Lower leg skin (tissue), 4 donors: Measurements from ENCODE around the gene MAGEL2. TPM values are rescaled to one million over a fixed set of nuclear protein-coding genes. Genes with fewer than 3 reads are reported as not detected.
A peak's percentile ranks its signal among the peaks of the same experiment; 100 is the strongest.

Experiments used
- DNase-seq, 2 donors: peaks; one replicate each; pipeline ENCODE4 v3.0.0-alpha.2; 2019; ENCODE audit warnings: low spot score in 2 of 2
- H3K4me3 ChIP-seq: fragments of 200-600 bp; sonication (generic); 2 replicates; pipeline ENCODE4 v1.5.1; 2017; ENCODE audit warnings: mild to moderate bottlenecking, low read depth; ENCODE audit not compliant: poor library complexity, severe bottlenecking
- CTCF ChIP-seq, 3 donors: fragments of 450-650 bp; IDR thresholded peaks; one replicate each; pipeline ENCODE4 v1.5.1; 2016; ENCODE audit warnings: antibody characterized with exemption in 3 of 3, mild to moderate bottlenecking in 3 of 3, moderate library complexity in 2 of 3
- POLR2A ChIP-seq, 2 donors: fragments of 450-650 bp; IDR thresholded peaks; one replicate each; pipeline ENCODE4 v1.6.1; 2016 to 2017; ENCODE audit warnings: antibody characterized with exemption in 2 of 2, mild to moderate bottlenecking in 1 of 2, moderate library complexity in 1 of 2
- WGBS, 2 donors: methylation state at CpG; one replicate each; pipeline ENCODE4 v1.1.5; 2018; 5-methylcytosine and 5-hydroxymethylcytosine counted together
- intact Hi-C: fragments of 100-400 bp; cut with DNase I; formaldehyde crosslinking; loops from one replicate; pipeline ENCODE4 v1.15.0; 2023; ENCODE audit warnings: low total_unique reads
- total RNA-seq, 4 donors: library from RNA; depleted of rRNA; stranded (reverse); fragments of >200 nt; gene quantifications; one replicate each; pipeline ENCODE4 v1.1.0, GENCODE V29; 2016

The MAGEL2 gene
- total RNA-seq: under 1 TPM in 1 of 4 donors, not detected in 3; 0.06 TPM

GRCh38 chr15:23647421-23648370 is at the start of gene MAGEL2:
TSS of gene MAGEL2 (minus strand) at chr15:23647867. CDS start at chr15:23647742, 125 bp downstream.
- DNase-seq: no peak
- WGBS, 2 donors: 53 to 55% methylated on average over 22 to 37 of the region's 37 CpGs
- H3K4me3 ChIP-seq: no peak within 1 kb of the TSS
- no peak for TF ChIP-seq CTCF (IDR thresholded peaks at IDR 0.05)
- no peak for TF ChIP-seq POLR2A (IDR thresholded peaks at IDR 0.05)
- intact Hi-C loops: loop anchor here (10.0 kb wide), 2 partner anchors 143 to 1857 kb away; no protein-coding TSS in a partner anchor

- intact Hi-C loops: no loop called here
- 68 to 72% methylated on average over 2 of the region's 2 CpGs for WGBS, 2 donors
- TF ChIP-seq POLR2A (IDR thresholded peaks at IDR 0.05) (no peak), CTCF (IDR thresholded peaks at IDR 0.05) (no peak)
- no peak for DNase-seq
- H3K4me3 ChIP-seq: no peak overlapping the region
Observed at GRCh38 chr15:23695282-23695681, 47.6 kb upstream of the MAGEL2 start.

DNA sequence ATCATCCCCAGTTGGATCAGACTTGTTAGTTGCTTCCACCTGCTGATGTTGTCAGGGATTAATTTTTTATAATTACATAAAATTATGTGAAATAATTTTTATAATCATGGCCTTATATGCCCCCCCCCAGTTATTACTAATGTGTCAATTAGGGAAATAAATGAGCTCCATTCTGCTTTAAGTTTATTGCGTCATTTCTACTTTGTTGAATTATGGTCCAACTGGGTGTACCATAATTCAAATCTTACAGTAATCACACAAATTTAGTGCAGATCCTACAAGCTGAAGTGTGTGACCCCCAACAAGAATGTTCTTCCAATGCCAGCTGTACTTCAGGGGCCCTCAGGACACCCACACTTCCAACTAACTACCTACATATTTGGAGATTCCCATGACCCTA is 46.9 kb upstream of the MAGEL2 start:
- intact Hi-C loops: no loop called here
- TF ChIP-seq POLR2A (IDR thresholded peaks at IDR 0.05) (no peak), CTCF (IDR thresholded peaks at IDR 0.05) (no peak)
- no peak overlapping the region for H3K4me3 ChIP-seq
- 95 to 100% methylated on average over 1 of the region's 1 CpG for WGBS, 2 donors
- DNase-seq: no peak

DNA sequence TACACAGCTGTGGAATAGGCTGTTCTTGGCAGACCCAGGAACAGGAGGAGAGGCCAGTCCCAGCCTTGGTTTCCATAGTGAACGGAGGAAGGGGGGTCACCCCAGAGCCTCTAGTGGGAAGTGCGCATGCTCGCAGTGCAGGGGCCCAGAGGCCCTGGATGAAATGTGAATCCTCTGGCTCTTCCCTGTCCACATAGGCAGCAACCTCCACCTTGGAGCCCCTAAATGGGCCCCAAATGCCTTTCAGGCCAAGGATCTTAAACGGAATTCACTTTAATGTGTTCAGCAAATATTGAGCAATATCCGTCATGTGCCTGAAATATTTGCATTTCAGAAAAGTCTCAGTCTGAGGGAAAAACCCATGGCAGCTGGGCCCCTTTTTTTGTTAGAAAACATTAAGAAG is 42.8 kb upstream of the MAGEL2 start:
- no peak overlapping the region for H3K4me3 ChIP-seq
- peak in 1 of 2 donors; percentile 21 for DNase-seq
- 43 to 52% methylated on average over 4 to 5 of the region's 5 CpGs for WGBS, 2 donors
- TF ChIP-seq POLR2A (IDR thresholded peaks at IDR 0.05) (no peak), CTCF (IDR thresholded peaks at IDR 0.05) (no peak)
- intact Hi-C loops: no loop called here

- no peak overlapping the region for H3K4me3 ChIP-seq
- intact Hi-C loops: no loop called here
- 68 to 73% methylated on average over 4 of the region's 4 CpGs for WGBS, 2 donors
- TF ChIP-seq CTCF (IDR thresholded peaks at IDR 0.05) (no peak), POLR2A (IDR thresholded peaks at IDR 0.05) (no peak)
- DNase-seq: no peak
Observed at GRCh38 chr15:23690015-23690414, 42.3 kb upstream of the MAGEL2 start.
